Endothelial cell of umbilical vein (primary cell): ENCODE results near the gene DCP2. TPM values are rescaled to one million over a fixed set of nuclear protein-coding genes. Genes with fewer than 3 reads are reported as not detected.
"Not testable (repeated sequence)": the region's sequence is repeated elsewhere in the genome, so short reads cannot be mapped to it uniquely, and the experiment has no call there.

Experiments used
- BruUV-seq: library from RNA; stranded (reverse); fragments of 400-500 nt; replicated peaks from 2 replicates; lab custom pipeline; 2021; lab: Mats Ljungman, UMichigan
- CTCF ChIA-PET: fragments of 300-600, 350-600 bp; sonication (Branson Sonifier 250); formaldehyde crosslinking; loops from one replicate; lab custom pipeline; 2021; ENCODE audit warnings: antibody characterized with exemption, inconsistent platforms; lab: Charles Lee
- POLR2A ChIA-PET: fragments of 300-600, 350-600 bp; sonication (Branson Sonifier 250); formaldehyde crosslinking; loops from one replicate; lab custom pipeline; 2021; ENCODE audit warnings: antibody characterized with exemption, inconsistent platforms; lab: Charles Lee
- DNase-seq: peaks from one replicate; pipeline ENCODE4 v3.0.0-alpha.2; 2011; ENCODE audit warnings: low read depth, low spot score
- FAIRE-seq: peaks from 2 replicates; lab custom pipeline; 2011; peaks lifted over from hg19 to GRCh38; lab: Jason Lieb, UNC
- H2AFZ ChIP-seq: 2 replicates; pipeline ENCODE4 v1.6.0; 2012; ENCODE audit warnings: low read depth, low read length, control low read depth, inconsistent platforms
- H3K27ac ChIP-seq: 2 replicates; pipeline ENCODE4 v1.5.1; 2011; ENCODE audit warnings: low read depth, mild to moderate bottlenecking, control low read depth, low read length, moderate library complexity; ENCODE audit not compliant: insufficient read depth
- H3K27me3 ChIP-seq, 2 experiments: 2 replicates each; pipeline versions ENCODE4 v1.6.0 to v1.6.1; 2011; ENCODE audit warnings: low read length in 2 of 2, mixed read lengths in 1 of 2; ENCODE audit not compliant: control insufficient read depth in 2 of 2, insufficient read depth in 2 of 2
- H3K36me3 ChIP-seq, 2 experiments: 2 replicates in 1 of 2; 3 replicates in 1 of 2; pipeline ENCODE4 v1.5.1; 2011; ENCODE audit warnings: low read length in 2 of 2, mild to moderate bottlenecking in 1 of 2, moderate library complexity in 1 of 2; ENCODE audit not compliant: control insufficient read depth in 2 of 2, insufficient read depth in 2 of 2; ENCODE audit errors: extremely low read depth in 1 of 2
- H3K4me1 ChIP-seq: 3 replicates; pipeline ENCODE4 v1.5.1; 2011; ENCODE audit warnings: mild to moderate bottlenecking, low read length; ENCODE audit not compliant: control insufficient read depth, insufficient read depth; ENCODE audit errors: extremely low read depth
- H3K4me2 ChIP-seq: 2 replicates; pipeline ENCODE4 v1.6.1; 2011; ENCODE audit warnings: low read length, control low read depth, mixed read lengths; ENCODE audit not compliant: insufficient read depth
- H3K4me3 ChIP-seq, 3 experiments: fragments of 200-600 bp in 1 of 3; sonication (generic), shearing (Covaris generic) in 1 of 3; replicated peaks in 1 of 3; 2 replicates each; pipeline ENCODE4 v1.5.1; 2011 to 2016; ENCODE audit warnings: control low read depth in 3 of 3, low read length in 3 of 3, mild to moderate bottlenecking in 2 of 3, inconsistent platforms in 1 of 3, low read depth in 1 of 3, moderate library complexity in 1 of 3; ENCODE audit not compliant: insufficient read depth in 1 of 3
- H3K79me2 ChIP-seq: 2 replicates; pipeline ENCODE4 v1.6.0; 2012; ENCODE audit warnings: low read length, inconsistent platforms; ENCODE audit not compliant: control insufficient read depth, insufficient read depth
- H3K9ac ChIP-seq: replicated peaks from 2 replicates; pipeline ENCODE3; 2011; ENCODE audit warnings: low read length, control low read depth; ENCODE audit not compliant: insufficient read depth; ENCODE audit errors: extremely low read depth
- H3K9me1 ChIP-seq: replicated peaks from 3 replicates; pipeline ENCODE4 v1.6.0; 2011; ENCODE audit warnings: mild to moderate bottlenecking, low read length; ENCODE audit not compliant: control insufficient read depth, insufficient read depth; ENCODE audit errors: extremely low read depth
- H3K9me3 ChIP-seq: replicated peaks from 2 replicates; pipeline ENCODE4 v1.5.1; 2012; ENCODE audit warnings: low read length, inconsistent platforms; ENCODE audit not compliant: control insufficient read depth, insufficient read depth
- H4K20me1 ChIP-seq: replicated peaks from 2 replicates; pipeline ENCODE3; 2011; ENCODE audit warnings: mild to moderate bottlenecking, low read length; ENCODE audit not compliant: control insufficient read depth, insufficient read depth; ENCODE audit errors: extremely low read depth
- CTCF ChIP-seq, 2 donors: IDR thresholded peaks; 1 replicate in 1 of 2; 2 replicates in 1 of 2; pipeline ENCODE4 v1.5.1; 2011; ENCODE audit warnings: low read length in 2 of 2, mild to moderate bottlenecking in 2 of 2, moderate library complexity in 2 of 2, control low read depth in 1 of 2, inconsistent platforms in 1 of 2, low read depth in 1 of 2; ENCODE audit not compliant: insufficient read depth in 1 of 2; ENCODE audit errors: extremely low read depth in 1 of 2
- EZH2 ChIP-seq: IDR thresholded peaks from 2 replicates; pipeline ENCODE4 v1.6.1; 2012; ENCODE audit warnings: borderline replicate concordance, low read depth, mild to moderate bottlenecking, moderate library complexity, low read length, inconsistent platforms; ENCODE audit not compliant: severe bottlenecking
- FOS ChIP-seq: IDR thresholded peaks from 2 replicates; pipeline ENCODE4 v1.6.1; 2011; ENCODE audit warnings: mild to moderate bottlenecking, low read length, moderate library complexity, borderline replicate concordance; ENCODE audit not compliant: insufficient read depth
- GATA2 ChIP-seq: IDR thresholded peaks from 2 replicates; pipeline ENCODE4 v1.7.0; 2011; ENCODE audit warnings: low read depth, mild to moderate bottlenecking, moderate library complexity, mixed read lengths, low read length; ENCODE audit not compliant: insufficient read length, insufficient read depth
- JUN ChIP-seq: IDR thresholded peaks from 2 replicates; pipeline ENCODE4 v1.6.1; 2011; ENCODE audit warnings: borderline replicate concordance, low read depth; ENCODE audit not compliant: insufficient read length, insufficient read depth
- MAX ChIP-seq: IDR thresholded peaks from 2 replicates; pipeline ENCODE4 v1.6.1; 2011; ENCODE audit not compliant: insufficient read depth, insufficient read length
- MYC ChIP-seq: IDR thresholded peaks from one replicate; pipeline ENCODE4 v1.6.1; 2011; ENCODE audit warnings: mild to moderate bottlenecking, low read depth, low read length
- POLR2A ChIP-seq: IDR thresholded peaks from 2 replicates; pipeline ENCODE4 v1.6.1; 2012; ENCODE audit warnings: low read depth, mild to moderate bottlenecking, control low read depth, low read length
- POLR2AphosphoS5 ChIP-seq: IDR thresholded peaks from 2 replicates; pipeline ENCODE4 v1.6.1; 2012; ENCODE audit warnings: low read depth, mild to moderate bottlenecking, control low read depth, low read length, moderate library complexity; ENCODE audit not compliant: insufficient read depth
- dilution Hi-C: fragments of 300-500 bp; cut with MboI; formaldehyde crosslinking; loops from one replicate; pipeline ENCODE4 v1.15.0; 2019; ENCODE audit warnings: low sequenced_read_pairs; ENCODE audit not compliant: extremely low pct_ligation_motif_present
- intact Hi-C: fragments of 100-400 bp; cut with micrococcal nuclease; formaldehyde crosslinking; loops from one replicate; pipeline ENCODE4 v1.10.0; 2022
- polyA plus RNA-seq, 4 experiments: library from polyadenylated mRNA; depleted of rRNA in 3 of 4; stranded (reverse) in 3 of 4; unstranded in 1 of 4; fragments of >200 nt; gene quantifications; 2 replicates each; pipeline versions ENCODE4 v1.2.1 to v1.2.3, GENCODE V29; 2011 to 2012; ENCODE audit warnings: missing spikeins in 1 of 4
- total RNA-seq: library from RNA; stranded (reverse); gene quantifications from 2 replicates; pipeline ENCODE4 v1.2.3, GENCODE V29; 2021

Gene DCP2
- total and polyA plus RNA-seq, 2 donors (not counting 3 experiments of a cell fraction or from before 2014, with no cell fraction given): 11.3 to 60.0 TPM

- H3K27ac ChIP-seq: no peak overlapping the region
- no peak overlapping the region for H2AFZ ChIP-seq
- no peak overlapping the region for H3K4me2 ChIP-seq
- POLR2A ChIA-PET: no interaction called here
- dilution Hi-C loops: no loop called here
- FAIRE-seq (no peak), DNase-seq (no peak)
- H3K9ac ChIP-seq: no peak overlapping the region
- H3K9me3 ChIP-seq: no peaks in the 10 kb centered on the region
- no TSS peak for BruUV-seq
- CTCF ChIA-PET: interaction anchor here (1.0 to 1.5 kb wide), 2 partner anchors 12 to 113 kb away, joined by 3 read pairs; no protein-coding TSS in a partner anchor
- H4K20me1 ChIP-seq: no peaks in the 10 kb centered on the region
- H3K79me2 ChIP-seq: no peaks in the 10 kb centered on the region
- no peaks in the 10 kb centered on the region for H3K9me1 ChIP-seq
- H3K4me3 ChIP-seq: no peak overlapping the region
- no peaks in the 10 kb centered on the region for H3K27me3 ChIP-seq
- H3K36me3 ChIP-seq: no peaks in the 10 kb centered on the region
- TF ChIP-seq POLR2AphosphoS5: no peak
- no peak for TF ChIP-seq CTCF (IDR thresholded peaks at IDR 0.05; ENCODE audit: extremely low read depth in 1 of 2, insufficient read depth in 1 of 2, low read depth in 1 of 2, low read length in 2 of 2)
- no peak for TF ChIP-seq GATA2
- TF ChIP-seq FOS: no peak
- TF ChIP-seq JUN: no peak
- no peak for TF ChIP-seq EZH2
- TF ChIP-seq POLR2A: no peak
- no peak for TF ChIP-seq MYC
- TF ChIP-seq MAX: no peak
- intact Hi-C loops: no loop called here
- H3K4me1 ChIP-seq: peaks cover 28% of the 10 kb centered on the region
Observed at GRCh38 chr5:112960863-112961504, 15.6 kb upstream of the DCP2 start.

- peaks cover 19% of the 10 kb centered on the region for H3K4me1 ChIP-seq
- H2AFZ ChIP-seq, H3K9me3 ChIP-seq, H3K27me3 ChIP-seq, H4K20me1 ChIP-seq, H3K4me3 ChIP-seq, H3K79me2 ChIP-seq, H3K9me1 ChIP-seq, H3K36me3 ChIP-seq, DNase-seq, H3K4me2 ChIP-seq, BruUV-seq, H3K9ac ChIP-seq, dilution Hi-C loops, intact Hi-C loops, POLR2A ChIA-PET, H3K27ac ChIP-seq, FAIRE-seq: not testable (repeated sequence)
- CTCF ChIA-PET: interaction anchor here (0.6 to 1.1 kb wide), 4 partner anchors 38 to 590 kb away, joined by 3 read pairs; no protein-coding TSS in a partner anchor
Observed at GRCh38 chr5:112963374-112963733, 13.2 kb upstream of the DCP2 start.
